Peyer's patch (tissue), 4 donors: ENCODE data around the gene LRRC17.

Experiments used
- CTCF ChIP-seq, 6 experiments: fragments of 450-650 bp in 4 of 6; fragments of 200-600 bp in 2 of 6; sonication (generic) in 1 of 6; IDR thresholded peaks; one replicate each; pipeline ENCODE4 v1.5.1; 2017 to 2019; ENCODE audit warnings: antibody characterized with exemption in 6 of 6, mild to moderate bottlenecking in 3 of 6, moderate library complexity in 1 of 6
- POLR2A ChIP-seq, 2 donors: fragments of 450-650 bp; IDR thresholded peaks; one replicate each; pipeline ENCODE4 v1.5.1; 2017; ENCODE audit warnings: antibody characterized with exemption in 2 of 2, mild to moderate bottlenecking in 2 of 2, moderate library complexity in 2 of 2

GRCh38 chr7:102982235-102982634 lies 69.4 kb downstream of the LRRC17 start:
- TF ChIP-seq CTCF (IDR thresholded peaks at IDR 0.05): no peak
- no peak for TF ChIP-seq POLR2A (IDR thresholded peaks at IDR 0.05)
